ENCODE results near the gene EDEM2.
"Not testable (repeated sequence)": the region's sequence is repeated elsewhere in the genome, so short reads cannot be mapped to it uniquely, and the experiment has no call there.

EDEM2 gene

GRCh38 chr20:35174458-35175216 lies 27.5 kb upstream of the EDEM2 start:
- TF ChIP-seq CTCF (IDR thresholded peaks at IDR 0.05; ENCODE audit: low read depth, low read length) = no peak
- DNase-seq (ENCODE audit: low read depth in 2 of 2) = no peak
- no peak overlapping the region for H3K4me3 ChIP-seq (replicated peaks in 1 of 2; ENCODE audit: low read depth in 2 of 2, low read length in 2 of 2)

GRCh38 chr20:35173576-35174192 lies 26.5 kb upstream of the EDEM2 start:
- peak in 1 of 2 donors; percentile 29 for DNase-seq (ENCODE audit: low read depth in 2 of 2)
- no peak for TF ChIP-seq CTCF (IDR thresholded peaks at IDR 0.05; ENCODE audit: low read depth, low read length)
- H3K4me3 ChIP-seq (replicated peaks in 1 of 2; ENCODE audit: low read depth in 2 of 2, low read length in 2 of 2) = peak overlapping the region in 1 of 2 donors; percentile 7

GRCh38 chr20:35172434-35172806 lies 25.3 kb upstream of the EDEM2 start:
- no peak for DNase-seq (ENCODE audit: low read depth in 2 of 2)
- TF ChIP-seq CTCF (IDR thresholded peaks at IDR 0.05; ENCODE audit: low read depth, low read length) = no peak
- peak overlapping the region; percentile 50 to 56 for H3K4me3 ChIP-seq (replicated peaks in 1 of 2; ENCODE audit: low read depth in 2 of 2, low read length in 2 of 2)

GRCh38 chr20:35171753-35172433 lies 24.8 kb upstream of the EDEM2 start, which contains the start of gene PROCR:
PROCR (plus strand) TSS chr20:35172072; CDS start chr20:35172155, 83 bp downstream.
- no peak for TF ChIP-seq CTCF (IDR thresholded peaks at IDR 0.05; ENCODE audit: low read depth, low read length)
- peak within 1 kb of the TSS; percentile 50 to 56 for H3K4me3 ChIP-seq (replicated peaks in 1 of 2; ENCODE audit: low read depth in 2 of 2, low read length in 2 of 2)
- DNase-seq (ENCODE audit: low read depth in 2 of 2) = peak; percentile 91 to 94

GRCh38 chr20:35171438-35171752 lies 24.3 kb upstream of the EDEM2 start:
- peak overlapping the region in 1 of 2 donors; percentile 56 for H3K4me3 ChIP-seq (replicated peaks in 1 of 2; ENCODE audit: low read depth in 2 of 2, low read length in 2 of 2)

GRCh38 chr20:35168701-35169409 lies 21.7 kb upstream of the EDEM2 start:
- not testable (repeated sequence) for H3K4me3 ChIP-seq (replicated peaks in 1 of 2; ENCODE audit: low read depth in 2 of 2, low read length in 2 of 2)
- peak in 1 of 2 donors; percentile 14 for DNase-seq (ENCODE audit: low read depth in 2 of 2)

More at GRCh38 chr20:35171438-35171752, 24.3 kb upstream of the EDEM2 start:
- no peak for TF ChIP-seq CTCF (IDR thresholded peaks at IDR 0.05; ENCODE audit: low read depth, low read length)
- no peak for DNase-seq (ENCODE audit: low read depth in 2 of 2)

Data from cardiac fibroblast (primary cell).